Spinal cord (tissue), 10 donors: ENCODE results near the gene MCM9. TPM values are rescaled to one million over a fixed set of nuclear protein-coding genes. Genes with fewer than 3 reads are reported as not detected.
"Not testable (repeated sequence)": the region's sequence is repeated elsewhere in the genome, so short reads cannot be mapped to it uniquely, and the experiment has no call there.

Experiments
- DNase-seq, 6 donors: peaks; one replicate each; pipeline versions ENCODE4 v3.0.0 to v3.0.0-alpha.2; 2013 to 2015; ENCODE audit warnings: low spot score in 6 of 6, low read depth in 4 of 6
- H3K27ac ChIP-seq: one replicate; pipeline ENCODE4 v1.5.1; 2013; ENCODE audit warnings: low read depth, low read length, control low read depth
- H3K27me3 ChIP-seq: one replicate; pipeline ENCODE4 v1.6.1; 2013; ENCODE audit warnings: low read length; ENCODE audit not compliant: control insufficient read depth, insufficient read depth
- H3K36me3 ChIP-seq: one replicate; pipeline ENCODE4 v1.6.1; 2013; ENCODE audit warnings: low read length; ENCODE audit not compliant: control insufficient read depth, insufficient read depth
- H3K4me1 ChIP-seq: one replicate; pipeline ENCODE4 v1.6.1; 2013; ENCODE audit warnings: low read length; ENCODE audit not compliant: control insufficient read depth, insufficient read depth
- H3K4me3 ChIP-seq: one replicate; pipeline ENCODE4 v1.5.1; 2013; ENCODE audit warnings: low read depth, low read length, control low read depth
- H3K9me3 ChIP-seq: one replicate; pipeline ENCODE4 v1.6.1; 2013; ENCODE audit warnings: low read length; ENCODE audit not compliant: control insufficient read depth, insufficient read depth
- WGBS: methylation state at CpG from one replicate; pipeline ENCODE4 v1.1.5; 2013; ENCODE audit warnings: missing lambda C conversion rate; ENCODE audit not compliant: insufficient coverage; 5-methylcytosine and 5-hydroxymethylcytosine counted together
- polyA plus RNA-seq, 2 donors: library from polyadenylated mRNA; unstranded; fragments of 120-200 nt; gene quantifications; one replicate each; pipeline ENCODE4 v1.2.1, GENCODE V29; 2013; ENCODE audit not compliant: insufficient read length in 2 of 2
- total RNA-seq, 2 donors: library from RNA; depleted of rRNA in 1 of 2; stranded (reverse); fragments of 120-200 nt in 1 of 2; fragments of >200 nt in 1 of 2; gene quantifications; one replicate each; pipeline versions ENCODE4 v1.2.3 to v1.2.4, GENCODE V29; 2013 to 2014
- donor health status: healthy.

MCM9 gene
- total and polyA plus RNA-seq, 4 donors, result 11.2 to 16.8 (median 14.5) TPM

GRCh38 chr6:118875672-118876071, 59.3 kb downstream of the MCM9 start:
- no peaks in the 10 kb centered on the region for H3K4me1 ChIP-seq
- WGBS, result no CpG with 5 or more reads among the region's 2 CpGs

DNA sequence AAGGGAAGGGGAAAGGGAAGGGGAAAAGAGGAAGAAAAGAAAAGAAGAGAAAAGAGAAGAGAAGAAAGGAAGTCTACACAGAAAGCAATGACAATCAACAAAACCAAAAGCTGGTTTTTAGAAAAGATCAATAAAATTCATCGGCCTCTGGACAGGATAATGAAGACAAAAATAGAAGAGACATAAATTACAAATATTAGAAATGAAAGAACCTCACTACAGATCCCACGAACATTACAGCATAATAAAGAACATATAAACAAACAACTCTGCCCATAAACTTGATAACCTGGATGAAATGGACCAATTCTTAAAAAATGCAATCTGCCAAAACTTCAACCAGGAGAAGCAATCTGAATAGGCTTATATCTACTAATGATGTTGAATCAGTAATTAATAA, 61.7 kb downstream of the MCM9 start:
- H3K27me3 ChIP-seq, result no peaks in the 10 kb centered on the region
- H3K36me3 ChIP-seq, result no peaks in the 10 kb centered on the region
- no peak overlapping the region for H3K27ac ChIP-seq
- no peaks in the 10 kb centered on the region for H3K9me3 ChIP-seq
- no peak for DNase-seq
- WGBS, result no CpG with 5 or more reads among the region's 2 CpGs
- no peak overlapping the region for H3K4me3 ChIP-seq
- H3K4me1 ChIP-seq, result no peaks in the 10 kb centered on the region

More at GRCh38 chr6:118875672-118876071, 59.3 kb downstream of the MCM9 start:
- Histone ChIP-seq H3K4me3 (no peak overlapping the region), H3K36me3 (no peaks in the 10 kb centered on the region), H3K27me3 (no peaks in the 10 kb centered on the region), H3K9me3 (no peaks in the 10 kb centered on the region), H3K27ac (no peak overlapping the region)
- DNase-seq, result no peak

- 100% methylated on average over 1 of the region's 2 CpGs for WGBS
- Histone ChIP-seq H3K9me3 (no peaks in the 10 kb centered on the region), H3K27ac (no peak overlapping the region), H3K36me3 (no peaks in the 10 kb centered on the region), H3K27me3 (no peaks in the 10 kb centered on the region), H3K4me3 (no peak overlapping the region), H3K4me1 (no peaks in the 10 kb centered on the region)
- no peak for DNase-seq
These were observed 62.2 kb downstream of the MCM9 start for GRCh38 chr6:118872726-118873125.

DNA sequence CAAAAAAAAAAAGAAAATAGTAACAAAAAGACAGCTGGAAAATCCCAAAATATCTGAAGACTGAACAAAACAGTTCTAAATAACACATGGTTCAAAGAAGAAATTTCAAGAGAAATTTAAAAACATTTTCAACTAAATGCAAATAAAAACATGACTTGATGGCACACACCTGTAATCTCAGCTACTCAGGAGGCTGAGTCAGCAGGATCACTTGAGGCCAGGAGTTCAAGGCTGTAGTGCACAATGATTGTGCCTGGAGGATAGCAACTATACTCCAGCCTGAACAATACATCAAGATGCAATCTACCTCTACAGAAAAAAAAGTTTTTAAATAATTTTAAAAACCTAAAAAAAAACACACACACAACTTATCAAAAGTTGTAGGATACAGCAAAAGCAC, 62.6 kb downstream of the MCM9 start:
- no peaks in the 10 kb centered on the region for H3K27me3 ChIP-seq
- no peaks in the 10 kb centered on the region for H3K36me3 ChIP-seq
- no peaks in the 10 kb centered on the region for H3K9me3 ChIP-seq
- DNase-seq, result no peak
- no peaks in the 10 kb centered on the region for H3K4me1 ChIP-seq
- no peak overlapping the region for H3K4me3 ChIP-seq
- no peak overlapping the region for H3K27ac ChIP-seq

DNA sequence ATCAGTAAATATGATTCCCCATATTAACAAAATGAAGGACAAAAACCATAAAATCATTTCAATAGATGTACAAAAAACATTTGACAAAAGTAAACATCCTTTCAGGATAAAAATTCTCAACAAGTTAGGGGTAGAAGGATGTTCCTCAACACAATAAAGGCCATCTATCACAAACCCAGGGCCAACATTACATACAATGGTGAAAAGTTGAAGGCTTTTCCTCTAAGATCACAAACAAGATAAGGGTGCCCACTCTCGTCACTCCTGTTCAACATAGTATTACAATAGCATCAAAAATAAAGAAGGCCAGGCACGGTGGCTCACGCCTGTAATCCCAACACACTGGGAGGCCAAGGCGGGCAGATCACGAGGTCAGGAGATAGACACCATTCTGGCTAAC, 63.6 kb downstream of the MCM9 start:
- 90% methylated on average over 5 of the region's 5 CpGs for WGBS
- Histone ChIP-seq H3K4me1 (no peaks in the 10 kb centered on the region), H3K4me3 (no peak overlapping the region), H3K27me3 (no peaks in the 10 kb centered on the region), H3K9me3 (peaks cover 2% of the 10 kb centered on the region), H3K27ac (no peak overlapping the region), H3K36me3 (no peaks in the 10 kb centered on the region)
- no peak for DNase-seq

DNA sequence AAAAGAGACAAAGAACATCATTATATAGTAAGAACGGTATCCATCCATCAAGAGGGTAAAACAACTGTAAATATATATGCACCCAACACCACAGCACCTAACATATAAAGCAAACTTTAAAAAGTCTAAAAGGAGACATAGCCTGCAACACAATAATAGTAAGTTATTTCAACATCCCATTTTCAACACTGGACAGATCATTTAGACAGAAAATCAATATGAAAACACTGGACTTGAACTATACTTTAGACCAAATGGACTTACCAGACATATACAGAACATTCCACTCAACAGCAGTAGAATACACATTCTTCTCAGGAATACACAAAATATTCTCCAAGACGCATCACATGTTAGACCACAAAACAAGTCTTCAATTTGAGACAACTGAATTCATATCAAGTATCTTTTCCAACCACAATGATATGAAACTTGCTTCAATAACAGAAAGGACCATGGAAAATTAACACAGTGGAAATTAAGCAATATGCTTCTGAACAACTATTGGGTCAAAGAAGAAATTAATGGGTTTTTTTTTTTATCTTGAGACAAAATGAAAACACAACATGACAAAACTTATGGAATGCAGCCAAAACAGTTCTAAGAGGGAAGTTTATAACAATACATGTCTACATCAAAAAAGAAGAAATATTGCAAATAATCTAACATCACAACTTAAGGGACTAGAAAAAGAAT, 64.9 kb downstream of the MCM9 start:
- peaks cover 3% of the 10 kb centered on the region for H3K9me3 ChIP-seq
- H3K27ac ChIP-seq, result no peak overlapping the region
- DNase-seq, result no peak
- no peak overlapping the region for H3K4me3 ChIP-seq
- no peaks in the 10 kb centered on the region for H3K36me3 ChIP-seq
- WGBS, result no CpG with 5 or more reads among the region's 2 CpGs
- H3K4me1 ChIP-seq, result no peaks in the 10 kb centered on the region
- no peaks in the 10 kb centered on the region for H3K27me3 ChIP-seq

- Histone ChIP-seq H3K4me1 (no peaks in the 10 kb centered on the region), H3K27me3 (no peaks in the 10 kb centered on the region), H3K27ac (no peak overlapping the region), H3K9me3 (peaks cover 3% of the 10 kb centered on the region), H3K36me3 (no peaks in the 10 kb centered on the region), H3K4me3 (no peak overlapping the region)
- no peak for DNase-seq
- WGBS, result no CpG with 5 or more reads among the region's 2 CpGs
These were observed 65.6 kb downstream of the MCM9 start for GRCh38 chr6:118869350-118869749.

DNA sequence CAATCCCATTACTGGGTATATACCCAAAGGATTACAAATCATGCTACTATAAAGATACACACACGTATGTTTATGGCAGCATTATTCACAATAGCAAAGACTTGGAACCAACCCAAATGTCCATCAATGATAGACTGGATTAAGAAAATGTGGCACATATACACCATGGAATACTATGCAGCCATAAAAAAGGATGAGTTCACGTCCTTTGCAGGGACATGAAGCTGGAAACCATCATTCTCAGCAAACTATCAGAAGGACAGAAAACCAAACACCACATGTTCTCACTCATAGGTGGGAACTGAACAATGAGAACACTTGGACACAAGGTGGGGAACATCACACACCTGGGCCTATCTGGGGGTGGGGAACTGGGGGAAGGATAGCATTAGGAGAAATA, 66.1 kb downstream of the MCM9 start:
- H3K27me3 ChIP-seq, H3K4me1 ChIP-seq, H3K4me3 ChIP-seq, DNase-seq, H3K9me3 ChIP-seq, H3K36me3 ChIP-seq, H3K27ac ChIP-seq: not testable (repeated sequence)
- no CpG with 5 or more reads among the region's 2 CpGs for WGBS

GRCh38 chr6:118867181-118867580, 67.8 kb downstream of the MCM9 start:
- Histone ChIP-seq H3K27ac (no peak overlapping the region), H3K27me3 (no peaks in the 10 kb centered on the region), H3K9me3 (peaks cover 3% of the 10 kb centered on the region), H3K4me3 (no peak overlapping the region), H3K36me3 (peaks cover under 1% of the 10 kb centered on the region), H3K4me1 (no peaks in the 10 kb centered on the region)
- DNase-seq, result no peak
- no CpG with 5 or more reads among the region's 4 CpGs for WGBS

- Histone ChIP-seq H3K9me3 (peaks cover 3% of the 10 kb centered on the region), H3K27me3 (no peaks in the 10 kb centered on the region), H3K27ac (no peak overlapping the region), H3K4me1 (no peaks in the 10 kb centered on the region), H3K36me3 (peaks cover 9% of the 10 kb centered on the region), H3K4me3 (no peak overlapping the region)
- DNase-seq, result no peak
- 100% methylated on average over 1 of the region's 2 CpGs for WGBS
These were observed 69.9 kb downstream of the MCM9 start for GRCh38 chr6:118865100-118865391.
